GM23248 (cell line): ENCODE results near the gene PIAS1.

ENCODE experiments used
- EZH2 ChIP-seq: fragments of 200-600 bp; sonication (generic); IDR thresholded peaks from 2 replicates; pipeline ENCODE4 v1.6.1; 2018; ENCODE audit warnings: antibody characterized with exemption, mild to moderate bottlenecking; ENCODE audit not compliant: insufficient read depth, poor library complexity, severe bottlenecking
- EZH2phosphoT487 ChIP-seq: fragments of 200-600 bp; sonication (generic); IDR thresholded peaks from 2 replicates; pipeline ENCODE4 v1.6.1; 2018; ENCODE audit warnings: antibody characterized with exemption, moderate library complexity, mild to moderate bottlenecking, low read depth; ENCODE audit not compliant: insufficient read depth

DNA sequence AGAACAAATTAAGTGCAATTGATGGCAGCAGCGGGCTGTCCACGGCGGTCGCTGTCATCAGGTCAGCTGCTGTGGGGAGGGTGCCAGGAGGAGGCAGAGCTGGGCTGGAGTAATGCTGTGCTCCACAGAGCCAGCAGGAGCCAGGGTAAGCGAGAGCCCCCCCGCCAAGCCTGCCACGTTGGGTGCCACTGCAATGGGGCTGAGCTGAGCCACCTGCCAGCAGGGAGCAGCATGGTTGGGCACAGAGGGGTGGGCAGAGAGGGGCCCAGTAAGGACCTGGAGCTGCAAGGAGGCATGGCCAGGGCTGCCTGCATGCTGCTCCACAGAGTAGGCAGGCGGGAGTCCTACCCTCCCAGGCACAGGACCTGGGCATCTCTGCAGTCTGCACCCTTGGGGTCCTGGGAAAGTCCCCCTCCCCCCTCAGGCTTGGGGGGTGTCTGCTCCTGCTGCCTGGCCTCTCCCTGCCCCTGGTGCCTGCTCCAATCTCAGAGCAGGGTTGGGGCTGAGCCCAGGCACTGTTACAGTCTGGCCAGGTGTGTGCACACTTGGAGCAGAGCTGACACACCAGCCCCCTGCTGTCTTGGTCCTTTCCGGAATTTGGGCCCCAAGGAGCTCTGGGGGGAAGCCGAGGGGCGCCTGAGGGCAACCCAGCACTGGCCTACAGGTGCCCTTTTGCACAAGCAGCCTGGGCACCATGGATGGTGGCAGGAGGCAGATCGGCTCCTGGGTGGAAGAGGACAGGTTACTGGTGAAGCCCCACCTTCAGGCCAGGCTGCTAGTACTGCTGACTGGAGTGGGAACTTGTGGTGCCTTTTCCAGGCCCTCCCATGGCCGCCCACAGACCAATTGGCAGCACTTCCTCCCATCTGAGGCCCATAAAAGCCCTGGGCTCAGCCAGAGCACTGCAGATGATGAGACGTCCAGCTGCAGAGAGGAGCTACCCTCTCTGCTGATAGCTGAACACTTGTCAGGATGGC is 8.5 kb upstream of the PIAS1 start:
- TF ChIP-seq EZH2phosphoT487 (no peak), EZH2 (no peak)
